Activated B cell treated with CpG ODN at 0.5 μM for 24 hours (primary cell): Measurements from ENCODE around the gene SCGB3A1. TPM values are rescaled to one million over a fixed set of nuclear protein-coding genes. Genes with fewer than 3 reads are reported as not detected.

ENCODE experiments used
- ATAC-seq: fragments of 200-7000 bp; cut with Tn5 transposase; one replicate; pipeline ENCODE4 v1.10.0; 2021; ENCODE audit warnings: low read depth, mild to moderate bottlenecking, moderate library complexity
- CTCF ChIA-PET: fragments of 350-600 bp; sonication (Branson Sonifier 250); formaldehyde crosslinking; loops from one replicate; lab custom pipeline; 2021; ENCODE audit warnings: antibody characterized with exemption; lab: Charles Lee
- POLR2A ChIA-PET: fragments of 350-600 bp; sonication (Branson Sonifier 250); formaldehyde crosslinking; loops from one replicate; lab custom pipeline; 2021; ENCODE audit warnings: antibody characterized with exemption; lab: Charles Lee
- DNase-seq: peaks from one replicate; pipeline ENCODE4 v3.0.0; 2022
- H3K27ac Mint-ChIP-seq: one replicate; pipeline ENCODE4 v1.8.0; 2020; ENCODE audit warnings: mixed read lengths
- H3K27me3 Mint-ChIP-seq: one replicate; pipeline ENCODE4 v1.8.0; 2021; ENCODE audit warnings: mixed read lengths
- H3K36me3 Mint-ChIP-seq: one replicate; pipeline ENCODE4 v1.8.0; 2021; ENCODE audit warnings: low read depth, mixed read lengths
- H3K4me1 Mint-ChIP-seq: one replicate; pipeline ENCODE4 v1.8.0; 2021; ENCODE audit warnings: mixed read lengths
- H3K4me3 Mint-ChIP-seq: one replicate; pipeline ENCODE4 v1.8.0; 2020; ENCODE audit warnings: mild to moderate bottlenecking, mixed read lengths
- H3K9me3 Mint-ChIP-seq: one replicate; pipeline ENCODE4 v1.8.0; 2020; ENCODE audit warnings: mixed read lengths
- CTCF ChIP-seq: fragments of 200-600 bp; IDR thresholded peaks from one replicate; pipeline ENCODE4 v1.8.0; 2022; ENCODE audit warnings: antibody characterized with exemption, mild to moderate bottlenecking
- intact Hi-C: fragments of 100-400 bp; cut with micrococcal nuclease; formaldehyde crosslinking; loops from one replicate; pipeline ENCODE4 v1.15.1; 2024
- total RNA-seq: library from RNA; stranded (reverse); gene quantifications from 2 replicates; pipeline ENCODE4 v1.2.3, GENCODE V29; 2022

The SCGB3A1 gene
- total RNA-seq, 1 donor from 2014 or later = not detected

GRCh38 chr5:180548563-180548962 is 42.7 kb downstream of the SCGB3A1 start:
- no peaks in the 10 kb centered on the region for H3K27me3 Mint-ChIP-seq
- DNase-seq = no peak
- H3K4me3 Mint-ChIP-seq = no peak overlapping the region
- ChIA-PET POLR2A (no interaction called here), CTCF (no interaction called here)
- no peaks in the 10 kb centered on the region for H3K9me3 Mint-ChIP-seq
- H3K4me1 Mint-ChIP-seq = peaks cover 11% of the 10 kb centered on the region
- intact Hi-C loops = no loop called here
- no peak for ATAC-seq
- H3K36me3 Mint-ChIP-seq = peaks cover 66% of the 10 kb centered on the region
- TF ChIP-seq CTCF = no peak
- H3K27ac Mint-ChIP-seq = no peak overlapping the region

GRCh38 chr5:180545248-180545647 is 46.1 kb downstream of the SCGB3A1 start:
- ChIA-PET CTCF (no interaction called here), POLR2A (no interaction called here)
- Mint-ChIP-seq H3K27me3 (no peaks in the 10 kb centered on the region), H3K9me3 (no peaks in the 10 kb centered on the region), H3K4me3 (no peak overlapping the region), H3K27ac (no peak overlapping the region), H3K4me1 (peaks cover 15% of the 10 kb centered on the region), H3K36me3 (peaks cover 67% of the 10 kb centered on the region)
- no peak for DNase-seq
- TF ChIP-seq CTCF = no peak
- no peak for ATAC-seq
- intact Hi-C loops = no loop called here

- Mint-ChIP-seq H3K36me3 (peaks cover 64% of the 10 kb centered on the region), H3K4me1 (peaks cover 17% of the 10 kb centered on the region), H3K27ac (no peak overlapping the region)
Observed at GRCh38 chr5:180541710-180542109, 49.6 kb downstream of the SCGB3A1 start.

More at GRCh38 chr5:180541710-180542109, 49.6 kb downstream of the SCGB3A1 start:
- Mint-ChIP-seq H3K4me3 (no peak overlapping the region), H3K9me3 (no peaks in the 10 kb centered on the region), H3K27me3 (no peaks in the 10 kb centered on the region)
- ATAC-seq = no peak
- DNase-seq = no peak
- TF ChIP-seq CTCF = no peak
- POLR2A ChIA-PET = no interaction called here
- CTCF ChIA-PET = no interaction called here
- intact Hi-C loops = no loop called here

Other genes with a start within 250 kb of the SCGB3A1 start
- gene GFPT2, start 238.2 kb downstream of the SCGB3A1 start, total RNA-seq = 0.39 and 0.62 TPM in 2 replicates
- gene CNOT6, start 97.1 kb downstream of the SCGB3A1 start, total RNA-seq = 24.9 and 25.7 TPM in 2 replicates
- gene FLT4, start 58.1 kb upstream of the SCGB3A1 start, total RNA-seq = not detected in 2 replicates
- gene OR2Y1, start 148.6 kb upstream of the SCGB3A1 start, total RNA-seq = not detected in 2 replicates
- gene MGAT1, start 211.3 kb upstream of the SCGB3A1 start, total RNA-seq = 66.9 and 74.5 TPM in 2 replicates